Liver (tissue), 3 donors: ENCODE results near the gene IFT122.

ENCODE experiments used
- ATF3 ChIP-seq: IDR thresholded peaks from 2 replicates; pipeline ENCODE4 v1.6.1; 2016; ENCODE audit warnings: antibody characterized with exemption
- FOXA1 ChIP-seq: IDR thresholded peaks from 2 replicates; pipeline ENCODE4 v1.6.1; 2016; ENCODE audit warnings: antibody characterized with exemption
- FOXA2 ChIP-seq: IDR thresholded peaks from 2 replicates; pipeline ENCODE4 v1.6.1; 2016; ENCODE audit warnings: antibody characterized with exemption
- GABPA ChIP-seq, 2 donors: IDR thresholded peaks in 1 of 2; conservative IDR thresholded peaks in 1 of 2; 2 replicates each; pipeline ENCODE4 v1.6.1; 2016; ENCODE audit warnings: antibody characterized with exemption in 2 of 2, mild to moderate bottlenecking in 1 of 2, moderate library complexity in 1 of 2
- HNF4G ChIP-seq: IDR thresholded peaks from 2 replicates; pipeline ENCODE4 v1.6.1; 2016; ENCODE audit warnings: antibody characterized with exemption
- JUND ChIP-seq, 2 donors: IDR thresholded peaks; 2 replicates each; pipeline ENCODE4 v1.6.1; 2016; ENCODE audit warnings: antibody characterized with exemption in 2 of 2
- MAX ChIP-seq: IDR thresholded peaks from 2 replicates; pipeline ENCODE4 v1.6.1; 2016; ENCODE audit warnings: antibody characterized with exemption
- RAD21 ChIP-seq, 2 donors: IDR thresholded peaks; 2 replicates each; pipeline ENCODE4 v1.6.1; 2016; ENCODE audit warnings: antibody characterized with exemption in 2 of 2, mild to moderate bottlenecking in 2 of 2
- REST ChIP-seq: IDR thresholded peaks from 2 replicates; pipeline ENCODE4 v1.6.1; 2016; ENCODE audit warnings: antibody characterized with exemption, mild to moderate bottlenecking
- TAF1 ChIP-seq: conservative IDR thresholded peaks from 2 replicates; pipeline ENCODE4 v1.6.1; 2016; ENCODE audit warnings: antibody characterized with exemption, mild to moderate bottlenecking
- YY1 ChIP-seq: IDR thresholded peaks from 2 replicates; pipeline ENCODE4 v1.6.1; 2016; ENCODE audit warnings: antibody characterized with exemption, mild to moderate bottlenecking
- TF ChIP-seq, protein P1 (sequence below): fragments of 150-350 bp; IDR thresholded peaks from 2 replicates; pipeline ENCODE4 v1.5.1; 2017; ENCODE audit warnings: improper control_type of control experiment, low read depth, low read length; ENCODE audit not compliant: missing input control
- TF ChIP-seq, protein P2 (sequence below): IDR thresholded peaks from 2 replicates; pipeline ENCODE4 v1.6.1; 2016; ENCODE audit warnings: antibody characterized with exemption
- donor health status: healthy.
- donor health status: healthy.

DNA sequence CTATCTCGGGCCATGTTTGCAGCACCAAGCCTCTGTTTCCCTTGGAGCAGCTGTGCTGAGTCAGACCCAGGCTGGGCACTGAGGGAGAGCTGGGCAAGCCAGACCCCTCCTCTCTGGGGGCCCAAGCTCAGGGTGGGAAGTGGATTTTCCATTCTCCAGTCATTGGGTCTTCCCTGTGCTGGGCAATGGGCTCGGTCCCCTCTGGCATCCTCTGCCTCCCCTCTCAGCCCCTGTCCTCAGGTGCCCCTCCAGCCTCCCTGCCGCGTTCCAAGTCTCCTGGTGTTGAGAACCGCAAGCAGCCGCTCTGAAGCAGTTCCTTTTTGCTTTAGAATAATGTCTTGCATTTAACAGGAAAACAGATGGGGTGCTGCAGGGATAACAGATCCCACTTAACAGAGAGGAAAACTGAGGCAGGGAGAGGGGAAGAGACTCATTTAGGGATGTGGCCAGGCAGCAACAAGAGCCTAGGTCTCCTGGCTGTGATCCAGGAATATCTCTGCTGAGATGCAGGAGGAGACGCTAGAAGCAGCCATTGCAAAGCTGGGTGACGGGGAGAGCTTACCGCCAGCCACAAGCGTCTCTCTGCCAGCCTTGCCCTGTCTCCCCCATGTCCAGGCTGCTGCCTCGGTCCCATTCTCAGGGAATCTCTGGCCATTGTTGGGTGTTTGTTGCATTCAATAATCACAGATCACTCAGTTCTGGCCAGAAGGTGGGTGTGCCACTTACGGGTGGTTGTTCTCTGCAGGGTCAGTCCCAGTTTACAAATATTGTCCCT lies 89.6 kb downstream of the IFT122 start:
- TF ChIP-seq, protein P1, sequence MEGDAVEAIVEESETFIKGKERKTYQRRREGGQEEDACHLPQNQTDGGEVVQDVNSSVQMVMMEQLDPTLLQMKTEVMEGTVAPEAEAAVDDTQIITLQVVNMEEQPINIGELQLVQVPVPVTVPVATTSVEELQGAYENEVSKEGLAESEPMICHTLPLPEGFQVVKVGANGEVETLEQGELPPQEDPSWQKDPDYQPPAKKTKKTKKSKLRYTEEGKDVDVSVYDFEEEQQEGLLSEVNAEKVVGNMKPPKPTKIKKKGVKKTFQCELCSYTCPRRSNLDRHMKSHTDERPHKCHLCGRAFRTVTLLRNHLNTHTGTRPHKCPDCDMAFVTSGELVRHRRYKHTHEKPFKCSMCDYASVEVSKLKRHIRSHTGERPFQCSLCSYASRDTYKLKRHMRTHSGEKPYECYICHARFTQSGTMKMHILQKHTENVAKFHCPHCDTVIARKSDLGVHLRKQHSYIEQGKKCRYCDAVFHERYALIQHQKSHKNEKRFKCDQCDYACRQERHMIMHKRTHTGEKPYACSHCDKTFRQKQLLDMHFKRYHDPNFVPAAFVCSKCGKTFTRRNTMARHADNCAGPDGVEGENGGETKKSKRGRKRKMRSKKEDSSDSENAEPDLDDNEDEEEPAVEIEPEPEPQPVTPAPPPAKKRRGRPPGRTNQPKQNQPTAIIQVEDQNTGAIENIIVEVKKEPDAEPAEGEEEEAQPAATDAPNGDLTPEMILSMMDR: no peak
- TF ChIP-seq, protein P2, sequence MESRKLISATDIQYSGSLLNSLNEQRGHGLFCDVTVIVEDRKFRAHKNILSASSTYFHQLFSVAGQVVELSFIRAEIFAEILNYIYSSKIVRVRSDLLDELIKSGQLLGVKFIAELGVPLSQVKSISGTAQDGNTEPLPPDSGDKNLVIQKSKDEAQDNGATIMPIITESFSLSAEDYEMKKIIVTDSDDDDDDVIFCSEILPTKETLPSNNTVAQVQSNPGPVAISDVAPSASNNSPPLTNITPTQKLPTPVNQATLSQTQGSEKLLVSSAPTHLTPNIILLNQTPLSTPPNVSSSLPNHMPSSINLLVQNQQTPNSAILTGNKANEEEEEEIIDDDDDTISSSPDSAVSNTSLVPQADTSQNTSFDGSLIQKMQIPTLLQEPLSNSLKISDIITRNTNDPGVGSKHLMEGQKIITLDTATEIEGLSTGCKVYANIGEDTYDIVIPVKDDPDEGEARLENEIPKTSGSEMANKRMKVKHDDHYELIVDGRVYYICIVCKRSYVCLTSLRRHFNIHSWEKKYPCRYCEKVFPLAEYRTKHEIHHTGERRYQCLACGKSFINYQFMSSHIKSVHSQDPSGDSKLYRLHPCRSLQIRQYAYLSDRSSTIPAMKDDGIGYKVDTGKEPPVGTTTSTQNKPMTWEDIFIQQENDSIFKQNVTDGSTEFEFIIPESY: no peak
- TF ChIP-seq TAF1: no peak
- no peak for TF ChIP-seq JUND (IDR thresholded peaks at IDR 0.05)
- TF ChIP-seq HNF4G: no peak
- no peak for TF ChIP-seq ATF3
- TF ChIP-seq RAD21 (IDR thresholded peaks at IDR 0.05): no peak
- no peak for TF ChIP-seq GABPA (IDR thresholded peaks at IDR 0.05 in 1 of 2, conservative IDR thresholded peaks at IDR 0.05 in 1 of 2)
- TF ChIP-seq YY1: no peak
- no peak for TF ChIP-seq FOXA1
- no peak for TF ChIP-seq REST
- no peak for TF ChIP-seq FOXA2
- no peak for TF ChIP-seq MAX
